NCI-H82 treated with DMSO at 0.1 percent for 48 hours (cell line): ENCODE data around the gene ENOX1.
"Not testable (repeated sequence)": the region's sequence is repeated elsewhere in the genome, so short reads cannot be mapped to it uniquely, and the experiment has no call there.

Source experiments
- DNase-seq: peaks from one replicate; lab custom pipeline; 2025; ENCODE audit not compliant: unreplicated experiment; lab: John Stamatoyannopoulos, UW

ENOX1 gene

GRCh38 chr13:43786766-43787517 is at the start of gene ENOX1:
ENOX1 (minus strand) TSS chr13:43786972.
- peak; percentile 61 for DNase-seq

GRCh38 chr13:43835701-43836100 is 48.9 kb upstream of the ENOX1 start:
- DNase-seq: peak; percentile 96

- DNase-seq: no peak
These were observed 44.3 kb upstream of the ENOX1 start for GRCh38 chr13:43831088-43831487.

GRCh38 chr13:43830497-43830881 is 43.7 kb upstream of the ENOX1 start:
- no peak for DNase-seq

GRCh38 chr13:43824656-43825055 is 37.9 kb upstream of the ENOX1 start:
- not testable (repeated sequence) for DNase-seq

- DNase-seq: no peak
These were observed 36.2 kb upstream of the ENOX1 start for GRCh38 chr13:43822969-43823368.

- DNase-seq: no peak
These were observed 29.7 kb upstream of the ENOX1 start for GRCh38 chr13:43816401-43816889.

GRCh38 chr13:43815204-43815603 is 28.4 kb upstream of the ENOX1 start:
- DNase-seq: no peak

GRCh38 chr13:43808676-43809075 is 21.9 kb upstream of the ENOX1 start:
- DNase-seq: no peak

GRCh38 chr13:43805681-43806128 is 18.9 kb upstream of the ENOX1 start:
- no peak for DNase-seq

- DNase-seq: no peak
These were observed 18.3 kb upstream of the ENOX1 start for GRCh38 chr13:43805071-43805468.

GRCh38 chr13:43804461-43805070 is 17.8 kb upstream of the ENOX1 start:
- DNase-seq: peak; percentile 73

- DNase-seq: no peak
These were observed 15.7 kb upstream of the ENOX1 start for GRCh38 chr13:43802511-43802910.

- DNase-seq: no peak
These were observed 14.1 kb upstream of the ENOX1 start for GRCh38 chr13:43800828-43801227.

GRCh38 chr13:43799191-43799590 is 12.4 kb upstream of the ENOX1 start:
- no peak for DNase-seq

GRCh38 chr13:43797869-43798268 is 11.1 kb upstream of the ENOX1 start:
- no peak for DNase-seq

- no peak for DNase-seq
These were observed 10.4 kb upstream of the ENOX1 start for GRCh38 chr13:43797159-43797558.

- DNase-seq: no peak
These were observed 7.6 kb upstream of the ENOX1 start for GRCh38 chr13:43794416-43794815.

GRCh38 chr13:43792076-43792881 is 5.5 kb upstream of the ENOX1 start:
- no peak for DNase-seq

GRCh38 chr13:43787997-43788396 is 1.2 kb upstream of the ENOX1 start:
- DNase-seq: peak; percentile 55

GRCh38 chr13:43787518-43787891 is 733 bp upstream of the ENOX1 start:
- DNase-seq: no peak

GRCh38 chr13:43786472-43786765 is 353 bp downstream of the ENOX1 start:
- DNase-seq: no peak
